ENCODE results near the gene FAS. TPM values are rescaled to one million over a fixed set of nuclear protein-coding genes. Genes with fewer than 3 reads are reported as not detected.
A peak's percentile ranks its signal among the peaks of the same experiment; 100 is the strongest.

The FAS gene
- total RNA-seq, 1 experiment from 2014 or later, result 91.9 TPM

DNA sequence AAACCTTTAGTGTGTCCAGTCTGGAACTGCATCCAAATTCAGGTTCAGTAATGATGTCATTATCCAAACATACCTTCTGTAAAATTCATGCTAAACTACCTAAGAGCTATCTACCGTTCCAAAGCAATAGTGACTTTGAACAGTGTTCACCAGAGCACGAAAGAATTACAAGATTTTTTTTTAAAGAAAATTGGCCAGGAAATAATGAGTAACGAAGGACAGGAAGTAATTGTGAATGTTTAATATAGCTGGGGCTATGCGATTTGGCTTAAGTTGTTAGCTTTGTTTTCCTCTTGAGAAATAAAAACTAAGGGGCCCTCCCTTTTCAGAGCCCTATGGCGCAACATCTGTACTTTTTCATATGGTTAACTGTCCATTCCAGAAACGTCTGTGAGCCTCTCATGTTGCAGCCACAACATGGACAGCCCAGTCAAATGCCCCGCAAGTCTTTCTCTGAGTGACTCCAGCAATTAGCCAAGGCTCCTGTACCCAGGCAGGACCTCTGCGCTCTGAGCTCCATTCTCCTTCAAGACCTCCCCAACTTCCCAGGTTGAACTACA, 694 bp upstream of the FAS start:
- Histone ChIP-seq H4K20me1 (ENCODE audit: insufficient read depth, low read depth, low read length) (no peaks in the 10 kb centered on the region), H3K9me2 (replicated peaks; ENCODE audit: insufficient read depth, low read length) (no peaks in the 10 kb centered on the region), H3K36me3 (ENCODE audit: insufficient read depth, low read length) (no peaks in the 10 kb centered on the region), H3K4me1 (ENCODE audit: low read length) (peaks cover 45% of the 10 kb centered on the region), H3K27ac (ENCODE audit: low read length) (peak overlapping the region; percentile 99), H3K79me2 (ENCODE audit: low read length) (peaks cover 35% of the 10 kb centered on the region), H2AFZ (ENCODE audit: low read length) (no peak overlapping the region), H3K9ac (ENCODE audit: low read length) (peak overlapping the region; percentile 98), H3K9me3 (ENCODE audit: low read length) (no peaks in the 10 kb centered on the region), H3K27me3 (ENCODE audit: low read length) (no peaks in the 10 kb centered on the region), H3K4me2 (ENCODE audit: low read depth, low read length, poor library complexity, severe bottlenecking) (peak overlapping the region; percentile 85), H3K4me3 (ENCODE audit: low read length) (peak overlapping the region; percentile 92)
- peak; percentile 58 for DNase-seq

- Histone ChIP-seq H3K36me3 (ENCODE audit: insufficient read depth, low read length) (no peaks in the 10 kb centered on the region), H3K4me3 (ENCODE audit: low read length) (peak overlapping the region; percentile 92), H3K79me2 (ENCODE audit: low read length) (peaks cover 50% of the 10 kb centered on the region), H3K4me1 (ENCODE audit: low read length) (peaks cover 59% of the 10 kb centered on the region), H3K4me2 (ENCODE audit: low read depth, low read length, poor library complexity, severe bottlenecking) (peak overlapping the region; percentile 85), H2AFZ (ENCODE audit: low read length) (peak overlapping the region; percentile 14; the same call in 1 of the 2 replicates), H3K9me2 (replicated peaks; ENCODE audit: insufficient read depth, low read length) (no peaks in the 10 kb centered on the region), H3K9ac (ENCODE audit: low read length) (peak overlapping the region; percentile 98), H3K27ac (ENCODE audit: low read length) (peak overlapping the region; percentile 99), H4K20me1 (ENCODE audit: insufficient read depth, low read depth, low read length) (no peaks in the 10 kb centered on the region), H3K27me3 (ENCODE audit: low read length) (no peaks in the 10 kb centered on the region), H3K9me3 (ENCODE audit: low read length) (no peaks in the 10 kb centered on the region)
- DNase-seq, result peak; percentile 73
These were observed 732 bp downstream of the FAS start for GRCh38 chr10:88991161-88991898.

GRCh38 chr10:88991899-88992320, 1.3 kb downstream of the FAS start:
- Histone ChIP-seq H3K4me3 (ENCODE audit: low read length) (peak overlapping the region; percentile 92), H3K9me2 (replicated peaks; ENCODE audit: insufficient read depth, low read length) (no peaks in the 10 kb centered on the region), H3K36me3 (ENCODE audit: insufficient read depth, low read length) (no peaks in the 10 kb centered on the region), H3K4me1 (ENCODE audit: low read length) (peaks cover 65% of the 10 kb centered on the region), H4K20me1 (ENCODE audit: insufficient read depth, low read depth, low read length) (no peaks in the 10 kb centered on the region), H2AFZ (ENCODE audit: low read length) (no peak overlapping the region), H3K27ac (ENCODE audit: low read length) (peak overlapping the region; percentile 99), H3K9me3 (ENCODE audit: low read length) (no peaks in the 10 kb centered on the region), H3K4me2 (ENCODE audit: low read depth, low read length, poor library complexity, severe bottlenecking) (peak overlapping the region; percentile 85), H3K27me3 (ENCODE audit: low read length) (no peaks in the 10 kb centered on the region), H3K9ac (ENCODE audit: low read length) (peak overlapping the region; percentile 98), H3K79me2 (ENCODE audit: low read length) (peaks cover 53% of the 10 kb centered on the region)
- DNase-seq, result peak; percentile 72

GRCh38 chr10:88992921-88993524, 2.4 kb downstream of the FAS start:
- Histone ChIP-seq H3K27me3 (ENCODE audit: low read length) (no peaks in the 10 kb centered on the region), H3K9me3 (ENCODE audit: low read length) (no peaks in the 10 kb centered on the region), H3K27ac (ENCODE audit: low read length) (peak overlapping the region; percentile 99), H3K4me3 (ENCODE audit: low read length) (peak overlapping the region; percentile 92), H3K79me2 (ENCODE audit: low read length) (peaks cover 64% of the 10 kb centered on the region), H3K4me2 (ENCODE audit: low read depth, low read length, poor library complexity, severe bottlenecking) (peak overlapping the region; percentile 85), H4K20me1 (ENCODE audit: insufficient read depth, low read depth, low read length) (no peaks in the 10 kb centered on the region), H2AFZ (ENCODE audit: low read length) (no peak overlapping the region), H3K36me3 (ENCODE audit: insufficient read depth, low read length) (no peaks in the 10 kb centered on the region), H3K9me2 (replicated peaks; ENCODE audit: insufficient read depth, low read length) (no peaks in the 10 kb centered on the region), H3K4me1 (ENCODE audit: low read length) (peaks cover 76% of the 10 kb centered on the region), H3K9ac (ENCODE audit: low read length) (peak overlapping the region; percentile 98)
- DNase-seq, result peak; percentile 44

DNA sequence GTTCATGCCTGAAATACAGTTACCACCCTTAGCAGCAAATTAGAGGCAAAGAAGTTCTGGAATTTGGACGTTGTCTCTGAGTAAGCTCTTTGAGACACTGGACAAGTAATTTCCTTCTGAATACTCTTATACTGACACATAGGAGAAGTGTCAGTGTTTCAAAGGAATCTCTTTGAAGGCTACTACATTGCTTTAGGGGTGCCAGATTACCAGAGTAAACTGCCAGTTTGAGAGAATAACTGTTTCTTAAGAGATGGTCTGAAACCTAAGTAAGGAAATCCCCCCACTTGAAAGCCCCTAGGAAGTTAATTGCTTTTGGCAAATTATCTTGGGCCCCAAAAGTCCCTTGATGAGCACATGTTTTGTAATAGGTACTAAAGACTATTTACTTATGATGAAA, 3.4 kb downstream of the FAS start:
- Histone ChIP-seq H3K27ac (ENCODE audit: low read length) (peak overlapping the region; percentile 99), H2AFZ (ENCODE audit: low read length) (no peak overlapping the region), H3K9me3 (ENCODE audit: low read length) (no peaks in the 10 kb centered on the region), H3K4me2 (ENCODE audit: low read depth, low read length, poor library complexity, severe bottlenecking) (peak overlapping the region; percentile 85), H3K36me3 (ENCODE audit: insufficient read depth, low read length) (no peaks in the 10 kb centered on the region), H3K27me3 (ENCODE audit: low read length) (no peaks in the 10 kb centered on the region), H4K20me1 (ENCODE audit: insufficient read depth, low read depth, low read length) (no peaks in the 10 kb centered on the region), H3K79me2 (ENCODE audit: low read length) (peaks cover 72% of the 10 kb centered on the region), H3K9ac (ENCODE audit: low read length) (peak overlapping the region; percentile 98), H3K4me3 (ENCODE audit: low read length) (peak overlapping the region; percentile 92), H3K9me2 (replicated peaks; ENCODE audit: insufficient read depth, low read length) (no peaks in the 10 kb centered on the region), H3K4me1 (ENCODE audit: low read length) (peaks cover 78% of the 10 kb centered on the region)
- DNase-seq, result peak; percentile 48

GRCh38 chr10:88995156-88995876, 4.7 kb downstream of the FAS start:
- Histone ChIP-seq H3K4me2 (ENCODE audit: low read depth, low read length, poor library complexity, severe bottlenecking) (peak overlapping the region; percentile 85), H3K4me3 (ENCODE audit: low read length) (peak overlapping the region; percentile 40; the same call in 1 of the 2 replicates), H4K20me1 (ENCODE audit: insufficient read depth, low read depth, low read length) (no peaks in the 10 kb centered on the region), H3K27me3 (ENCODE audit: low read length) (no peaks in the 10 kb centered on the region), H3K36me3 (ENCODE audit: insufficient read depth, low read length) (no peaks in the 10 kb centered on the region), H3K4me1 (ENCODE audit: low read length) (peaks cover 78% of the 10 kb centered on the region), H3K79me2 (ENCODE audit: low read length) (peaks cover 84% of the 10 kb centered on the region), H2AFZ (ENCODE audit: low read length) (no peak overlapping the region), H3K9ac (ENCODE audit: low read length) (peak overlapping the region; percentile 46), H3K9me3 (ENCODE audit: low read length) (no peaks in the 10 kb centered on the region), H3K27ac (ENCODE audit: low read length) (peak overlapping the region; percentile 99), H3K9me2 (replicated peaks; ENCODE audit: insufficient read depth, low read length) (no peaks in the 10 kb centered on the region)
- DNase-seq, result no peak

GRCh38 chr10:88996927-88997326, 6.3 kb downstream of the FAS start:
- no peaks in the 10 kb centered on the region for H4K20me1 ChIP-seq (ENCODE audit: insufficient read depth, low read depth, low read length)
- DNase-seq, result peak; percentile 86
- H3K27ac ChIP-seq (ENCODE audit: low read length), result peak overlapping the region; percentile 99
- H2AFZ ChIP-seq (ENCODE audit: low read length), result no peak overlapping the region
- H3K4me3 ChIP-seq (ENCODE audit: low read length), result 0 out of 2 replicates have a peak overlapping the region, but pooled peaks have one; percentile 23
- H3K4me1 ChIP-seq (ENCODE audit: low read length), result peaks cover 94% of the 10 kb centered on the region
- H3K4me2 ChIP-seq (ENCODE audit: low read depth, low read length, poor library complexity, severe bottlenecking), result peak overlapping the region; percentile 85
- peak overlapping the region; percentile 26; the same call in 1 of the 2 replicates for H3K9ac ChIP-seq (ENCODE audit: low read length)
- peaks cover 91% of the 10 kb centered on the region for H3K79me2 ChIP-seq (ENCODE audit: low read length)
- no peaks in the 10 kb centered on the region for H3K9me3 ChIP-seq (ENCODE audit: low read length)
- H3K27me3 ChIP-seq (ENCODE audit: low read length), result no peaks in the 10 kb centered on the region
- H3K9me2 ChIP-seq (replicated peaks; ENCODE audit: insufficient read depth, low read length), result no peaks in the 10 kb centered on the region
- no peaks in the 10 kb centered on the region for H3K36me3 ChIP-seq (ENCODE audit: insufficient read depth, low read length)
